ENCODE measurements around the gene HLA-DQB2. TPM values are rescaled to one million over a fixed set of nuclear protein-coding genes. Genes with fewer than 3 reads are reported as not detected.
"Not testable (repeated sequence)": the region's sequence is repeated elsewhere in the genome, so short reads cannot be mapped to it uniquely, and the experiment has no call there.

Gene HLA-DQB2
- 1 to 10 TPM in 2 of 4 donors, under 1 TPM in 1, not detected in 1; 0.96 to 7.4 (median 2.6) TPM for total RNA-seq

DNA sequence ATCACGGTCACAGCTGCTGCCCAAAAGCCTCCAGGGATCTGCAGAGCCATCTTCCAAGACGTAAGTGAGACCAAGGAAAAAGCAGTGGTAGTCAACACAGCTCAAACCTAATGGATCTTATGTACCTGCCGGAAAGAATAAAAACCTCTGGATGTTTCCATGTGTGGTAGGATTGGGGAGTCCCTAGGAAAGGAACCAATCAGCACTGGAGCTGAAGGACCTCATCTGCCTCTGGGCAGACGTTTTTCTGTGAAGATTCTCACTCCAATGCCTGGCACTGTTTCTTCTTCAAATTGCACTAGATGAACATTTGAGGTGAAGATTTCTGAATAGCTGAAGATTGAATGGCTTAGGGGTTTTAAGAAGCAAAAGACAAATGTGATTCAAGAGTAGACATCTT, at the start of gene HLA-DQB2:
TSS of gene HLA-DQB2 (minus strand) at position 112 of the 400 bp plus-strand sequence. CDS start at position 50, 62 bp downstream.
- DNase-seq (ENCODE audit: low spot score) (no peak), ATAC-seq (ENCODE audit: low FRiP score) (no peak)
- TF ChIP-seq, protein P1, sequence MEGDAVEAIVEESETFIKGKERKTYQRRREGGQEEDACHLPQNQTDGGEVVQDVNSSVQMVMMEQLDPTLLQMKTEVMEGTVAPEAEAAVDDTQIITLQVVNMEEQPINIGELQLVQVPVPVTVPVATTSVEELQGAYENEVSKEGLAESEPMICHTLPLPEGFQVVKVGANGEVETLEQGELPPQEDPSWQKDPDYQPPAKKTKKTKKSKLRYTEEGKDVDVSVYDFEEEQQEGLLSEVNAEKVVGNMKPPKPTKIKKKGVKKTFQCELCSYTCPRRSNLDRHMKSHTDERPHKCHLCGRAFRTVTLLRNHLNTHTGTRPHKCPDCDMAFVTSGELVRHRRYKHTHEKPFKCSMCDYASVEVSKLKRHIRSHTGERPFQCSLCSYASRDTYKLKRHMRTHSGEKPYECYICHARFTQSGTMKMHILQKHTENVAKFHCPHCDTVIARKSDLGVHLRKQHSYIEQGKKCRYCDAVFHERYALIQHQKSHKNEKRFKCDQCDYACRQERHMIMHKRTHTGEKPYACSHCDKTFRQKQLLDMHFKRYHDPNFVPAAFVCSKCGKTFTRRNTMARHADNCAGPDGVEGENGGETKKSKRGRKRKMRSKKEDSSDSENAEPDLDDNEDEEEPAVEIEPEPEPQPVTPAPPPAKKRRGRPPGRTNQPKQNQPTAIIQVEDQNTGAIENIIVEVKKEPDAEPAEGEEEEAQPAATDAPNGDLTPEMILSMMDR (IDR thresholded peaks at IDR 0.05), result no peak

DNA sequence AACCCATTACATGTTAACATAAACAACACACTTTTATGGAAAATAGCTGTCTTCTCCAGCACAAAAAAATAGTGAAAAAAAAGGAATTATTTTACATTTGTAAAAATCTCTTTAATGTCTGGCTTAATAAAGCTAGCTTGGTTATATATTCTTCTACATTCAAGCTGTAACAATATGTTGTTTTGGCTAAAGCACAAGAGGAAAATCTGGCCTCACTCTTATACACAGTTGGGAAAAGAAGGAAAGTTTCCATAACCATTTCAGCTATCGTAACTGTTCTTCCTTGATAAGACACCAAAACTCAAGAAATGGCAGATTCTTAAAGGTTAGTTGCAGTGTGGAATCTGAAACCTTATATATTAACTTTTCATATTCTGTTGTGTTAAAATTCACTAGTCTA, 45.8 kb upstream of the HLA-DQB2 start:
- TF ChIP-seq, protein P1 (IDR thresholded peaks at IDR 0.05), result no peak
- ATAC-seq (ENCODE audit: low FRiP score) (no peak), DNase-seq (ENCODE audit: low spot score) (no peak)

DNA sequence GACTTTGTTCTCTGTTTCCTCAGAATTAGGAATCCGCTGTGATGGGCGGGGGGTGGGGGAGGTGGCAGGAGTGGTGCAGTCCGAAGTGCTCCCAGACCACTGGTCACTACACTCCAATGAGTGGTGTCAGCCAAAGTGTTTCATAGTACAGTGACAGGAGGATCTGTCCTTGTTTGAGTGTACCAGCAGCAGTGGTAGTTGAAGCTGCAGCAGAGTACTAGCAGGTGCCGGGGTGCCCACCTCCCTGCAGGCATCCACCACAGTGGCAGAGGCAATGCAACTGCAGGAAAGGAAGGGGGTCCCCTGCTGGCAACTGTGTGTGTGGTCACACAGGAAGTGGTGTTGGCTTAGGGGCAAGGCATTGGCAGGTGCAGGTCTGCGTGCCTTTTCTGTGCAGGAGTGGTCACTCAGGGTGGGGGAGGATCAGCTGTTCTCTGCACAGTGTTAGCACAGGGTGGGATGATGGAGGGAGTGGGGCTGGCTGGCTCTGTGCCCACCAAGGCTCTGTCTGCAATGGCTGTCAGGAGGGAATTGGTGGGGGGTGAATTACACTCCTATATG, 43.8 kb upstream of the HLA-DQB2 start:
- no peak for ATAC-seq (ENCODE audit: low FRiP score)
- TF ChIP-seq, protein P1 (IDR thresholded peaks at IDR 0.05), result no peak
- DNase-seq (ENCODE audit: low spot score), result no peak

DNA sequence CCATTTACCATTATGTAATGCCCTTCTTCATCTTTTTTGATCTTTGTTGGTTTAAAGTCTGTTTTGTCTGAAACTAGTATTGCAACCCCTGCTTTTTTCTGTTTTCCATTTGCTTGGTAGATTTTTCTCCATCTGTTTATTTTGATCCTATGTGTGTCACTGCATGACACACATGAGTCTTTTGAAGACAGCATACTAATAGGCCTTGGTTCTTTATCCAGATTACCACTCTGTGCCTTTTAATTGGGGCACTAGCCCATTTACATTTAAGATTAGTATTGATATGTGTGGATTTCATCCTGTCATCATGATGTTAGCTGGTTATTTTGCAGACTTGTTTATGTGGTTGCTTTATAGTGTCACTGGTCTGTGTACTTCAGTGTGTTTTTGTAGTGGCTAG, 42.1 kb upstream of the HLA-DQB2 start:
- not testable (repeated sequence) for DNase-seq (ENCODE audit: low spot score); ATAC-seq (ENCODE audit: low FRiP score)

DNA sequence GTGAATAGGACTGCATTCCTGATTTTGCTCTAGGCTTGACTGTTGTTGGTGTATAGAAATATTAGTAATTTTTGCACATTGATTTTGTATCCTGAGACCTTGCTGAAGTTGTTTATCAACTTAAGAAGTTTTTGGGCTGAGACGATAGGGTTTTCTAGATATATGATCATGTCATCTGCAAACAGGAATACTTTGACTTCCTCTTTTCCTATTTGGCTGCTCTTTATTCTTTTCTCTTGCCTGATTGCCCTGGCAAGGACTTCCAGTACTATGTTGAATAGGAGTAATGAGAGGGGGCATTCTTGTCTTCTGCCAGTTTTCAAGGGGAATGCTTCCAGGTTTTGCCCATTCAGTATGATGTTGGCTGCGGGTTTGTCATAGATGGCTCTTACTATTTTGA, 40.1 kb upstream of the HLA-DQB2 start:
- DNase-seq (ENCODE audit: low spot score), result no peak

DNA sequence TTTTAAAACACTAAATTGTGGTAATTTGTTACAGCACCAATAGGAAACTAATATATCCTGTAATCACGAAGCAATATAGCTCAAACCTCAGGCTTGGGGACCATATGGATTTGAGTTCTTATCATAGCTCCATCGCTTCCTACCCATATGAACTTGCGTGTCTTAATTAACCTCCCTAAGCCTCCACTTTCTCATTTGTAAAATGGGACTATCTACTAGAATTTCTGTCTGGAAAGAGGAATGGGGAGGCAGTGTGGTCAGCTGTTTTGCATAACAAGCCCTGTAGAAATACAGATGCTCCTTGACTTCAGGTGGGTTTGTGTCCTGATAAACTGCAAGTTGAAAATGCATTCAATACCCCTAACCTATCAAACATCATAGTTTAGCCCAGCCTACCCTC, 36.4 kb upstream of the HLA-DQB2 start:
- TF ChIP-seq, protein P1 (IDR thresholded peaks at IDR 0.05), result no peak
- ATAC-seq (ENCODE audit: low FRiP score) (no peak), DNase-seq (ENCODE audit: low spot score) (no peak)

More for the DNA sequence above, 40.1 kb upstream of the HLA-DQB2 start:
- TF ChIP-seq, protein P1 (IDR thresholded peaks at IDR 0.05), result no peak
- no peak for ATAC-seq (ENCODE audit: low FRiP score)

DNA sequence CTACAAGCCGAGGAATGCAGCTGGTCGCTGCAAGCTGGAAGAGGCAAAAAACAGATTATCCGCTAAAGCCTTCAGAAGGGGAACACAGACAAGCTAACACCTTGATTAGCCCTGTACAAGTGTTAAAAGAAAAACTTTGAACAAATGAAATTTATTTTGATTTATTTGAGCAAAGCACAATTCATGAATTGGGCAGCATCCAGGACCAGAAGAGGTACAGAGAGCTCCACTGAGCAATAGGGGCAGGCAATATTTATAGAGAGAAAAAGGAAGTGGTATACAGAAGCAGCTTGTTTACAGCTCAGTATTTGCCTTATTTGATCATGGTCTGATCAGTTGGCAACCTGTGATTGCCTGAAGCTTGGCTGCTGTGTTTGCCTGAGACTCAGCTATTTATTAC, 35.8 kb upstream of the HLA-DQB2 start:
- ATAC-seq (ENCODE audit: low FRiP score) (no peak), DNase-seq (ENCODE audit: low spot score) (no peak)
- TF ChIP-seq, protein P1 (IDR thresholded peaks at IDR 0.05), result no peak
